Ishikawa (cell line): ENCODE measurements around the gene TAS2R42.

Source experiments
- CEBPB ChIP-seq: IDR thresholded peaks from 2 replicates; pipeline ENCODE4 v1.6.1; 2012
- CREB1 ChIP-seq: IDR thresholded peaks from 2 replicates; pipeline ENCODE4 v1.6.1; 2012; ENCODE audit warnings: low read depth
- EGR1 ChIP-seq: IDR thresholded peaks from 2 replicates; pipeline ENCODE4 v1.6.1; 2012
- EP300 ChIP-seq: IDR thresholded peaks from 2 replicates; pipeline ENCODE4 v1.6.1; 2012; ENCODE audit warnings: borderline replicate concordance
- FOXM1 ChIP-seq: IDR thresholded peaks from 2 replicates; pipeline ENCODE4 v1.6.1; 2012; ENCODE audit warnings: low read depth, borderline replicate concordance
- RAD21 ChIP-seq: IDR thresholded peaks from 2 replicates; pipeline ENCODE4 v1.6.1; 2012; ENCODE audit warnings: low read depth
- REST ChIP-seq: IDR thresholded peaks from 2 replicates; pipeline ENCODE4 v1.6.1; 2012; ENCODE audit warnings: low read depth, mild to moderate bottlenecking
- TAF1 ChIP-seq: IDR thresholded peaks from 2 replicates; pipeline ENCODE4 v1.6.1; 2012; ENCODE audit warnings: low read depth, mild to moderate bottlenecking
- TCF12 ChIP-seq: IDR thresholded peaks from 2 replicates; pipeline ENCODE4 v1.6.1; 2012; ENCODE audit warnings: low read depth
- YY1 ChIP-seq: IDR thresholded peaks from 2 replicates; pipeline ENCODE4 v1.6.1; 2012; ENCODE audit warnings: low read depth
- ZBTB7A ChIP-seq: IDR thresholded peaks from 2 replicates; pipeline ENCODE4 v1.6.1; 2012; ENCODE audit warnings: low read depth

- TF ChIP-seq FOXM1 (no peak), EP300 (no peak), REST (no peak), RAD21 (no peak), CREB1 (no peak), CEBPB (no peak), EGR1 (no peak), ZBTB7A (no peak), YY1 (no peak), TCF12 (no peak), TAF1 (no peak)
Measured at GRCh38 chr12:11227373-11227772, 40.6 kb upstream of the TAS2R42 start.
